Measurements from ENCODE around the gene ITGA11.

The ITGA11 gene

DNA sequence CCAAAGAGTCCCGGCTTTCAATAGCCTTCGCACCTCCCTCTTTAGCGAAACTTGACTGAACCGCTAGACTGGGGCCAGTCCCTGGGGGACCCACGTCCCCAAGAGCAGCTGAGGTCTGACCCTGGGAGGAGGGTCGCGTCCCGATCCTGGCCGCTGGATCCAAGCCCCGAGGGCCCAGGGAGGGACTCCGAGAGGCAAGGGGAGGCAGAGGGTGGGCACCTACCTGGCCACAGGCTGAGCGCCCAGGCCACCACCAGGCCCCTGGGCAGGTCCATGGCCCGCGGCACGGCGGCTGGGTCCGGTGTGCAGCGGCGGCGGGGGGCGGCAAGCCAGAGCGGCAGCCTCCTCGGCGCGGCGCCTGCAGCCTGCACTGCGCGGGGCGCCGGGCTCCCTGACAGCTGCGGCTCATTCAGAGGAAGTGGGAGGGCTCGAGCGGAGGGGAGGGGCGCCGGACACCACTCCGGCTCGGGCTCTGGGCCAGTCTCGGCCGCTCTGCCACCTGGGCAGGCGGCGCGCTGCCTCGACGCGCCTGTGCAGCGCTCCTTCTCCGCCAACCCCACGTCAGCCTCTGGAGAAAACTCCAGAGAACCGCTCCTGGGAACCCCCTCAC lies at the start of gene ITGA11:
ITGA11 (minus strand) TSS at position 372 of the 610 bp plus-strand sequence; CDS start at position 275, 97 bp downstream.
- H3K36me3 ChIP-seq: no peaks in the 10 kb centered on the region
- peak within 1 kb of the TSS; percentile 94 to 100 (median 99) for H3K4me2 ChIP-seq
- no peak for TF ChIP-seq Cebpa-rat (IDR thresholded peaks at IDR 0.05)
- no peaks in the 10 kb centered on the region for H3K9me3 ChIP-seq (replicated peaks in 1 of 11)
- no peak within 1 kb of the TSS for H3K27ac ChIP-seq
- peak within 1 kb of the TSS in 9 of 11 experiments; percentile 28 to 67 (median 52); a peak in 14 of 22 replicates for H3K9ac ChIP-seq
- peaks cover 44 to 62% (median 54%) of the 10 kb centered on the region in 11 experiments for H3K27me3 ChIP-seq
- peak within 1 kb of the TSS; percentile 47 to 68 (median 58) for H3K4me3 ChIP-seq
- H3K4me1 ChIP-seq: peaks cover 12 to 49% (median 34%) of the 10 kb centered on the region in 10 experiments
- H4K20me1 ChIP-seq: peaks cover 0 to 24% (median 8%) of the 10 kb centered on the region in 11 experiments; a peak in 6 of 22 replicates

DNA sequence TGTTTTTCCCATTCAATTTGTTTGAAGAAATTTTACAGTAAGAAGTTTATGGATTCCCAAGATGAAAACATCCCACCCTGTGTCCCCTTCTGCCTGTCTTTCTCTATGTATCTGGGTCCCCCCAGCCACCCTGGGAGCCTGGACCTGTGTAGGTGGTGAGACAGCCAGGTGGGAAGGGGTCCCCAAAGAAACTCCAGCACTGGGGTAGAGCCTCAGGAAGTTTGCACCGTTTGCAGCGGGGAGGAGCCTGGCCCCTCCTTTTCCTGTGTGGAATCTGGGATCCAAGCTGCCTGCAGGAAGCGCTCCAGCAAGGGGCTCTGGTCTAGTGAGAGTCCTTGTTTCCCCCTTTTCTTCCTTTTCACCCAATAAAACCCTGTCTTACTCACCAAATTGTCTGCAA lies 49.4 kb upstream of the ITGA11 start:
- Histone ChIP-seq H3K36me3 (no peaks in the 10 kb centered on the region), H3K27ac (no peak overlapping the region), H4K20me1 (no peaks in the 10 kb centered on the region), H3K27me3 (no peaks in the 10 kb centered on the region), H3K4me3 (no peak overlapping the region), H3K9me3 (replicated peaks in 1 of 11) (peaks cover 0 to 19% (median 11%) of the 10 kb centered on the region in 11 experiments; a peak in 16 of 22 replicates), H3K9ac (no peak overlapping the region), H3K4me1 (peaks cover 0 to 26% (median 23%) of the 10 kb centered on the region in 10 experiments; a peak in 17 of 20 replicates), H3K4me2 (no peak overlapping the region)
- no peak for TF ChIP-seq Cebpa-rat (IDR thresholded peaks at IDR 0.05)

DNA sequence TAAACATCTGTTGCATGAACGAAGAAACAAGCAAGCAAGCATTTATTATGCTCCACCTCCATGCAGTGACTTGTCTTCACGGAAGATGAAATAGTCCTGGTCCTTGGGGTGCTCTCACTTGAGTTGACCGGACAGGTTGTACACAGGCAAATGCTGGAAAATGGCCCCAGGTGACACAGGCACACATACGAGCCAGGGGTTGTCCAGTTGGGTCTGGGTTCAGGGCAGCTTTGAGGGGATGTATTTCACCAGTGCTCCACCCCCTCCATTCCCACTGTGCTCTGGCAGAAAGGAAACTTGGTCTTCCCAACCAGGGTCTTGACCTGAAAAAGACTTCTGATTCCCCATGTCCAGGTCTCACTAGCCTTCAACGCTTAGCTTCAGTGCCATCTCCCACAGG lies 48.3 kb upstream of the ITGA11 start:
- TF ChIP-seq Cebpa-rat (IDR thresholded peaks at IDR 0.05): no peak
- H3K9me3 ChIP-seq (replicated peaks in 1 of 11): peaks cover 0 to 19% (median 11%) of the 10 kb centered on the region in 11 experiments; a peak in 16 of 22 replicates
- no peak overlapping the region for H3K9ac ChIP-seq
- no peaks in the 10 kb centered on the region for H3K36me3 ChIP-seq
- peaks cover 0 to 16% (median 13%) of the 10 kb centered on the region in 10 experiments; a peak in 16 of 20 replicates for H3K4me1 ChIP-seq
- no peaks in the 10 kb centered on the region for H3K27me3 ChIP-seq
- no peaks in the 10 kb centered on the region for H4K20me1 ChIP-seq
- H3K4me2 ChIP-seq: no peak overlapping the region
- H3K27ac ChIP-seq: no peak overlapping the region
- no peak overlapping the region for H3K4me3 ChIP-seq

DNA sequence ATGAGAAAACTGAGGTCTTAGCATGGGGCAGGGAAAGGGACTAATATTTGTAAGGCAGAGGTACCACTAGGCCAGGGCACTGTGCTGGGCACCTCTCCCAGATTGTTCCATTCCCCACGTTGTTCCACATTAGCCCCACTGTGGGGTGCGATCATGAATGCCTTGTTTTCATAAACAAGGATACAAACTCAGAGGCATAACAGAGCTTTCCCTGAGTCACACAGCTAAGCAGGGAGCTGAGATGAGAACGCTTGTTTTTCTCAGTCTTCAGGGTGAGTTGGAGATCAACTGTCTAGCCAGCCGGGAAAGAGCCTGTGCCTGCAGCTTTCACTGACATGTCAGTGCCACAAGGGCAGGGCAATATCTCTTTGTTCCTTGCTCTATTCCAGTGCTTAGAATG lies 47.9 kb upstream of the ITGA11 start:
- Histone ChIP-seq H3K27ac (no peak overlapping the region), H3K9me3 (replicated peaks in 1 of 11) (peaks cover 0 to 19% (median 11%) of the 10 kb centered on the region in 11 experiments; a peak in 16 of 22 replicates), H4K20me1 (no peaks in the 10 kb centered on the region), H3K4me1 (peaks cover 0 to 11% (median 8%) of the 10 kb centered on the region in 10 experiments; a peak in 16 of 20 replicates), H3K4me2 (no peak overlapping the region), H3K27me3 (no peaks in the 10 kb centered on the region), H3K36me3 (no peaks in the 10 kb centered on the region), H3K9ac (no peak overlapping the region), H3K4me3 (no peak overlapping the region)
- TF ChIP-seq Cebpa-rat (IDR thresholded peaks at IDR 0.05): no peak

- TF ChIP-seq Cebpa-rat (IDR thresholded peaks at IDR 0.05): no peak
- H3K4me3 ChIP-seq: no peak overlapping the region
- H4K20me1 ChIP-seq: no peaks in the 10 kb centered on the region
- peaks cover 0 to 7% (median 4%) of the 10 kb centered on the region in 10 experiments; a peak in 13 of 20 replicates for H3K4me1 ChIP-seq
- no peak overlapping the region for H3K9ac ChIP-seq
- no peak overlapping the region for H3K4me2 ChIP-seq
- H3K36me3 ChIP-seq: no peaks in the 10 kb centered on the region
- H3K27ac ChIP-seq: no peak overlapping the region
- H3K27me3 ChIP-seq: no peaks in the 10 kb centered on the region
- H3K9me3 ChIP-seq (replicated peaks in 1 of 11): peaks cover 0 to 19% (median 11%) of the 10 kb centered on the region in 11 experiments; a peak in 16 of 22 replicates
These were observed 47.4 kb upstream of the ITGA11 start for GRCh38 chr15:68479406-68479805.

- no peak for TF ChIP-seq Cebpa-rat (IDR thresholded peaks at IDR 0.05)
- Histone ChIP-seq H3K27me3 (no peaks in the 10 kb centered on the region), H3K9me3 (replicated peaks in 1 of 11) (peaks cover 0 to 19% (median 11%) of the 10 kb centered on the region in 11 experiments; a peak in 16 of 22 replicates), H3K36me3 (no peaks in the 10 kb centered on the region), H3K9ac (no peak overlapping the region), H3K4me1 (peaks cover 0 to 1% (median 0%) of the 10 kb centered on the region in 10 experiments; a peak in 6 of 20 replicates), H3K4me3 (no peak overlapping the region), H3K4me2 (no peak overlapping the region), H4K20me1 (no peaks in the 10 kb centered on the region), H3K27ac (no peak overlapping the region)
These were observed 46.9 kb upstream of the ITGA11 start for GRCh38 chr15:68478853-68479252.

- Histone ChIP-seq H3K4me2 (no peak overlapping the region), H3K9me3 (replicated peaks in 1 of 11) (peaks cover 0 to 1% (median 0%) of the 10 kb centered on the region in 11 experiments; a peak in 1 of 22 replicates), H3K9ac (no peak overlapping the region), H3K4me1 (peaks cover 0 to 8% (median 2%) of the 10 kb centered on the region in 10 experiments; a peak in 6 of 20 replicates), H3K27ac (no peak overlapping the region), H3K27me3 (no peaks in the 10 kb centered on the region), H3K4me3 (no peak overlapping the region), H4K20me1 (no peaks in the 10 kb centered on the region), H3K36me3 (no peaks in the 10 kb centered on the region)
- no peak for TF ChIP-seq Cebpa-rat (IDR thresholded peaks at IDR 0.05)
These were observed 43.5 kb upstream of the ITGA11 start for GRCh38 chr15:68475449-68475848.

GRCh38 chr15:68471541-68471940 lies 39.6 kb upstream of the ITGA11 start:
- Histone ChIP-seq H3K27ac (no peak overlapping the region), H3K4me1 (peaks cover 0 to 8% (median 2%) of the 10 kb centered on the region in 10 experiments; a peak in 6 of 20 replicates), H3K27me3 (no peaks in the 10 kb centered on the region), H3K9me3 (replicated peaks in 1 of 11) (no peaks in the 10 kb centered on the region), H3K4me3 (no peak overlapping the region), H3K9ac (no peak overlapping the region), H3K4me2 (no peak overlapping the region), H3K36me3 (no peaks in the 10 kb centered on the region), H4K20me1 (no peaks in the 10 kb centered on the region)
- no peak for TF ChIP-seq Cebpa-rat (IDR thresholded peaks at IDR 0.05)

DNA sequence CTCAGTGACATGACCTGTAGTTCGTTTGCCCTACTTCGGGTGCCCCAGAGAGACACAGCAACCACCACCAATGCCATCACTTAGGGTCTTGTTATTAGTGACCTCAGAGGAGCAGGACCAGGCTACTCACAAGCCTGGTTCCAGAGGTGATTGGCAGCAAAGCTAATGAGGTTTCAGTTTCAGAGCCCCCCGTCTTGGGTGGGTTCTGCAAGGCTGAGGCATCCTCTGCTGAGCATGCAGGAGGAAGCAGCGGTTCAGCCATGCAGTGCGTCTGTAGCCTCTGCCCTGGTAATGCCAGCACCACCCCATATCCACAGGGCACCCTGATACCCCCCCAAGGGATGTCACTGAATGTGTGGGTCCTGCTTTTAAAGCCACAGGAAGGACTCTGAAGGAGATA lies 39.0 kb upstream of the ITGA11 start:
- Histone ChIP-seq H3K27me3 (no peaks in the 10 kb centered on the region), H3K4me1 (peaks cover 0 to 8% (median 2%) of the 10 kb centered on the region in 10 experiments; a peak in 6 of 20 replicates), H3K9me3 (replicated peaks in 1 of 11) (no peaks in the 10 kb centered on the region), H3K4me3 (no peak overlapping the region), H3K9ac (no peak overlapping the region), H3K27ac (no peak overlapping the region), H4K20me1 (no peaks in the 10 kb centered on the region), H3K4me2 (peak overlapping the region in 4 of 11 experiments; percentile 6 to 37 (median 28); a peak in 4 of 22 replicates), H3K36me3 (no peaks in the 10 kb centered on the region)
- no peak for TF ChIP-seq Cebpa-rat (IDR thresholded peaks at IDR 0.05)

Measured in BLaER1 treated with 17β-estradiol and CSF1 and Interleukin-3, amounts not matched to agents 10 nM and 100 nM (cell line).